Activated T-cell treated with anti-CD3 and anti-CD28 coated beads, Interleukin-2, amount 50 U/mL, for 48 hours (primary cell): ENCODE data around the gene SIX4.
"Not testable (repeated sequence)": the region's sequence is repeated elsewhere in the genome, so short reads cannot be mapped to it uniquely, and the experiment has no call there.

Experiments used
- DNase-seq, 2 experiments: peaks; one replicate each; pipeline ENCODE4 v3.0.0-alpha.2; 2020

Gene SIX4

DNA sequence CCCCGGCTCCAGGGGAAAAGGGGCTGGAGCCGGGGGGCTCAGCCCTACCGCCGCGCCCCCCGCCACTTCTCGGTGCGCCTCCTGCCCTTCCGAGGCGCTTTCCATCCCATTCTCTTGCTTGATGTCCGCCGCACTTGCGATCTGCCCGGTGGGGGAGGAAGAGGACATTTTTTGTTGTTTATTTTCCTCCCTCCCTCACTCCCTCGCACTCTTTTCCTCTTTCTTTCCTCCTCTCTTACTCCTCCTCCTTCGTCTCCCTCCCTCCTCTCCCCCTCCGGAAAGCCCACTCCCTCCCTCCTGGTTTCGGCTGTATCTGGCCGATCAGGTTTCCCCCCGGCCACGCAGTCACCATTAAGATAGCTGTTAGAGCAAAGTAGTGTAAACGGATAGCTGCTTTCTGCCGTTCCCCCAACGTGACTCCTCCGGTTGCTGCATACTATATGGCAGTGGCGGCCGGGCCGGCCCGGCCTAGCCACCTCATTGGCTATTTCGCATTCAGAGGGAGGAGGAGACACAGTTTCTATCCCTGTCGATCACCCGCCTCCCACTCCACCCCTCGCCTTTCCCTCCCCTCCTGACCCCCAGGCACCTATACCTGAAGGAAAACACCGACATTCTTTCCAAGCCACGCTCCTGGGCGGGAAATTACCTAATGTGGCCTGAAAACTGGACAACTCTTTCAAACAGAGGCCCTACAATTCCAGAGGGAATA, at the start of gene SIX4:
TSS of gene SIX4 (minus strand) at position 445 of the 712 bp plus-strand sequence. CDS start at position 168, 277 bp downstream.
- peak; percentile 35 to 43 for DNase-seq

DNA sequence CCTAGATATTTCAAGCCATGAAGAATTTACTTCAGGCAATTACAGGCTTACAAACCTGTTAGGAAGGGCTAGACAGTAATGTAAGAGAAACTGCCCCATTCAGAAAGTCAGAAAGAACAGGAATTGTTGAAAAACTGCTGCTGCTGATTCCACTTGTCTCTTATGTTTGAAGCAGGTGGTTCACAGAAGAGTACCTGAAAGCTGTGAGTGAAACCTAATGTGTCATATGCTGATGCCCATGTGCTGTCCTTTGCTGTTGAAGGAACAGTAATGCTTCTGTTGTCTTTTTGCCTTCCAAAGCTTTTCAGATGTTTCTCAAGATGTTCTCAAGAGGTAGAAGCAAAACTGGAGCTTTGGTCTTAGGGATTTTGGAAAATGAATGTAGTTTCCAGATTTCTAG, 49.4 kb upstream of the SIX4 start:
- no peak for DNase-seq

DNA sequence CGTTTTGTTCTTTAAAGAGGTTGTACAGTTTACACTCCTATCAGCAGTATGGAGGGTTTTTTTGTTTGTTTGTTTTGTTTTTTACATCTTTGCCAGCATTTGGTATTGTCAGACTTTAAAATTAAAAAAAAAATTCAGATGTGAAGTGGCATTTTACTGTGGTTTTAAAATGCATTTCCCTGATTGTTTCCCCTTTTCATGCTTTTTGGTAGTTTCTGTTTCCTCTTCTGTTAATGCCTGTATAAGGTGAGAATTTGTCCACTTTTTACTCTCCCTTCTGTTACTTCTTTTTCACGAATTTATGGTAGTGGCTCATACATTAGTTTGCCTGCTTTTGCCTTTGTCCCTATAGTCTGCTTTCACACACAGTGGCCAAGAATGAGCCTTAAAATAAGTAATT, 47.0 kb upstream of the SIX4 start:
- DNase-seq, result no peak

DNA sequence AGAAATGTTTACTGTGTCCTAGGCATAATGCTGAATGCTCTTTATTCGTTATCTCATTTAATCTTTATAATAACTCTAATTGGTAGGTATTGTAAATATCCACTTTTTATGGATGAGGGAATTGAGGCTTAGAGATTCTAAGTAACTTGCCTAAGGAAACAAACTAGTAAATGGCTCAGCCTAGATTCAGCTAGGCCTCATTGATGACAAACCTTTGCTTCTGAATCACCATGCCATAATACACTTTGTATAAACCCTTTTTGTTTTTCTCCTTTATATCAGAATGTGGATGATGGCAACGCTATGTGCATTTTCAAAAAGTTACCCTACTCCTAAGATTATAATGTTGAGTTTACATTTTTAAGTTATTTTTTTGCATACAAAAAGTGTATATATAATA, 44.5 kb upstream of the SIX4 start:
- no peak for DNase-seq

DNA sequence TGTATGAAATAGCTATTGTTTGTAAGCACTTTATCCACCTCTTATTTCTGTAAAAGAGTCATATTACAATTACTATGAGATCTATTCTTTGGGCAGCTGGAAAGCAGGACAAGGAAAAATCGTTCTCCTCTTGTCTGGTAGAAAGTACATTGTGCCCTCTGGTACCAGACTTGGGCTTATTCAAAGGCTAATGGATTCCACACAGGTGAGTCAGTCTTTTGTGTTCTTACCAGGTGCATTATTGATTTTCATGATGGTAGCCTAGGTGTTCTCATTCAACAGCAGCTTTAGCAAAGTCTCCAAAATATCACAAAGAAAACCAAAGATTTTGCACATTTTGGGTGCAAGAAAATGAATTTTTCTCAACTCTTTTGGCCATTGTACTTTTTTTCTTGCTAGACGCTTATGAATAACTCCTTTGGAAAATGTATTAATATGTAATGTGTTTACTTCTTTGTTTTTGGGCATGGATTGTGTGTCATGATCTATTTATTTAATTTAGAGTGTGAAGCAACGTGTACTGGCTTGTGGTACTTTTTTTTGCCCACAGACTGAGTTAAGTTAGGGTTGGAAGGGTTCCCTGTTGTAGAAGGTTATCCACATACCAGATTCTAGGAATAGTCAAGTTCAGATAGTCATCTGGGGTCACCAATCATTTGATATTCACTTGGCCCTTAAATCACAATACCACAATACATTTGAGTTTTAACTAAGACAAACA, 36.7 kb upstream of the SIX4 start:
- no peak for DNase-seq

DNA sequence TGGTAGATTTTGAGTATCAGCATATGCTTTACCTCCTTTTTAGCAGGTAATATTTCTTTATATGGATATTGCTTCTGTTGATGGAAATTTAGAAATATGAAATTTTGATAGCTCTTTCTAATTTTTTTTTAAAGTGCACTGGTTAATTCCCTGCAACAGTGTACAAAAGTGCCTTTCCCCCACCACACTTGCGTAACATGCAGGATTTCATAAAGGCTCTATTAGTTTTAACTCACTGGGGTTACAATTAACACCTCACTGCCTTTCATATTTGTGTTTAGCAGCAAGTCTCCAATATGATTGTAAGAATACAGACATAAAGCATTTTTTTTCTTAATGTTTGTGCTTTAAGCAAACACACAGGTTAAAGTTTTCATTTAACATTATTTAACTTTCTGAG, 36.1 kb upstream of the SIX4 start:
- DNase-seq, result no peak

DNA sequence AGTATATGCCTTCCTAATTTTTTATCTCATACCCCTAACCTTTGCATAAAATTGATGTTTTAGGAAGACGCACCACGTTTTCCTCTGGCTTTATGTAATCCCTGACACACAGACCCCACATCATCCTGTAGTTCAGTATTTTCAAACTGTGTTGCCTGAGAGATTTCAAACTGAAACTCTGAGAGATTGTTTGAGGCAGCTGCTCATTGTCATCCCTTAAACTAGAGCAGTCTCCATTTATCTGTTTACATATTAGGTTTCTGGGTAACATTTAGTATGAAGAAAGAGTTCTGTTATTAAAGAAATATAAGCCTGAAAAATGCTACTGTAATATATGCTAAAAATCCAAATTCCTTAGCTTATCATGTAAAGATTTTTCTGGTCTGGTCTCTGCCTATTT, 34.7 kb upstream of the SIX4 start:
- DNase-seq, result no peak

DNA sequence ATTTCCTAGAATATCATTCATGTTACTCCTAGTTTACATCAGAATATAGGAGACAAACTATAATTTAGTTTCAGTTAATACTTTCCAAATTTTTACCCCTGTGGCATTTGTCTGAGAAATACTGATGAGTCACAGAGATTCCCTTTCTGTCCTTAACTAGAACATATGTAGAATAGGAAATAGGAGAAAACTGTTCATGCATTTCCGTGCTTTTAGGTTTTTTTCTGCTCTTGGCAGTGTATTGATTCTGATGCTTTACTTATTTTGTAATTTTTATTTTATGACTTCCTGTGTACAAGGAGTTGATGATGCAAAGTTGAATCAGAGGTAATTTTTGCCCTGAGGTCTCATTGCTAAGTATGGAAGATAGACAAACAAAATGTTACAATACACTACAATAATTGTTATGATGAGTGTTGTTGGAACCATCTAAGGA, 33.4 kb upstream of the SIX4 start:
- DNase-seq, result no peak

DNA sequence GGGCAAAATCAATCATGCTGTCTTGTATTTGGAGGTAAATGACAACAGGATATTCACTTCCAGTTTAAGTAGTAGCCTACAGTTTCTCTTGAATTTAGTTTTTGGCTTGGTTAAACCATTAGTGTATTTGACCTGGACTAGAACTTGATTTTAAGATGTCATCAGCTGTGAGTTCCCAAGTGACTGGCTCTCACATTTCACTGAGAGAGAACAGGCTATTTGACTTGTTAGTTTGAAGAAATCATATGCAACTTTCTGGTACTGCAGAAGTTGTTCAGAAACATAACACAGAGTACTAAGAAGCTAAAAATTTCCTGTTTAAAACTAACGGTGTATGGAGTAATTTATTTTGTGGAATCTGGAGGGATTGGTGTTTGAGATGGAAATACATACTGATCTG, 32.7 kb upstream of the SIX4 start:
- DNase-seq, result no peak

DNA sequence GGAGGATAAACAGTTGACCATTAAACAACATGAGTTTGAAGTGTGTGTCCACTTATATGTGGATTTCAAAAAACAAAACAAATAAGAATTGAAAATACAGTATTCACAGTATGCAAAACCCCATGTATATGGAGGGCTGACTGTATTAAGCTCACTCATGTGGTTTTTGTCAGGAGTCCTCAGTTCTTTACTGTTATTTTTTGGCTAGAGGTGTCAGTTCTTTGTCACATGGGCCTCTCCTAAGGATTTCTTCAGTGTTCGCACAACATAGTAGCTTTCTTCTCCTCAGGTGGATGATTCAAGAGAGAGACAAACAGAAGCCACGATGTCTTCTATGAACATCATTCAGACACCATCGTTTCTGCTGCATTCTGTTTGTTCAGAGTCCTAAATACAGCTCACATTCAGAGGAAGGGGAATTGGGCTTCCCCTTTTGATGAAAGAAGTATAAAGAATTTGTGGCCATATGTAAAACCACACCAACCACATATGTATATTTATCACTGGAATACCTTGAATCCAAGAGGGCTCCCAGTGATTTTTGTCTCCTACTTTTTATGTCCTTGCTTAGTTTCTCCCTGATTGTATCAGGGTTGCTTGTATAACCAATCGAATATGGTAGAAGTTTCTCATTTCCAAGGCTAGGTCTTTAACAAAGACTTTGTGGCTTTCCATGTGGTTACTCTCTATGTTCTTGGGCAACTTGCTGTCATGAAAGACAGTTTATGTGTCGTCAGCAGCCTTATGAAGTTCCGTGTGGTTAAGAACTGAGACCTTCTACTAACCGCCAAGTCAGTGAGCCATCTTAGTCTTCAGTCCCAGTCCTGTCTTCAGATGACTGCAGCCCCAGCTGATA, 29.3 kb upstream of the SIX4 start:
- DNase-seq, result peak; percentile 27 to 46

DNA sequence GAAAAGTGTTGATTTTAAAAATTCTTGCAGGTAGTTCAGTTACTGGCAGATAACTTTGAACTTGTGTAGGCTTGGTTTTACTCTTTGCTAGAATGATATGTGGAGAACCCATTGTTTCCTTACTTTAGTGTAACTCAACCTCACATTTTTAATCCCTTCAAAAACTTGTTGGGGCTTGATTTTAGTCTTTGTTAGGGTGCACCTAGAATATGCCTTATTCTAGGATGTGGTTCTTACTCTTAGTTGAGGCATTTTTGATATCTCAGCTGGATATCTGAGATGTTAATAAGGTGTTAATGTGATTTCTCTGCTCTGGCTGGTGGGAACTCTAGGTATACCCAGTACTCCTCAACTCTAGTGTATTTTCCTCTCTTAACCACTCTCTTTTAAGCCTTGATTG, 20.4 kb upstream of the SIX4 start:
- DNase-seq, result no peak

DNA sequence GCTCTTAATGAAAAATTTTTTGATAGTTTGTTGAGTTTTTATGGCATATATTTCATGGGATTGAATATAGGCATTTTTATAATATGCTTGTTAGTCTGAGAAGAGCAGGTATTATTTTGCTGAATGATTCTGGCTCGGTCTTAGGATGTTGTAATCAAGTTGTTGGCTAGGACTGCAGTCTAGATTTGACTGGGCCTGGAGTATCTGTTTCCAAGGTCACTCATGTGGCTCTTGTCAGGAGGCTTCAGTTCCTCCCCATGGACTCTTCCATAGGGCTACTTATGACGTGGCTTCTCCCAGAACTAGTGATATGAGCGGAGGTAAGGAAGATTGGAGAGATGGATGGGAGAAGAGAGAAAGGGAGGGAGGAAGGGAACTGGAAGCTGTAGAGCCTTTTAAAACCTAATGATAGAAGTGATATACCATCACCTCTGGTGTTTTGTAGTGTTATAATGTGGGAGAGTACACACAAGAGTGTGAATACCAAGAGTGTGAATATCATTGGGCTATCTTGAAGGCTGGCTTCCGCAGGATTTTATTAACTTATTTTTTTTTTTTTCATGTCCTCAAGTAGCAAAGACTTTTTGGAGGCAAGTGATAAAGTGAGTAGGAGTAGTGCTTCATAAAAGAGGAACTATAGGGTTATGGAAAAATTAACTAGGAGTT, 14.8 kb upstream of the SIX4 start:
- DNase-seq, result no peak

DNA sequence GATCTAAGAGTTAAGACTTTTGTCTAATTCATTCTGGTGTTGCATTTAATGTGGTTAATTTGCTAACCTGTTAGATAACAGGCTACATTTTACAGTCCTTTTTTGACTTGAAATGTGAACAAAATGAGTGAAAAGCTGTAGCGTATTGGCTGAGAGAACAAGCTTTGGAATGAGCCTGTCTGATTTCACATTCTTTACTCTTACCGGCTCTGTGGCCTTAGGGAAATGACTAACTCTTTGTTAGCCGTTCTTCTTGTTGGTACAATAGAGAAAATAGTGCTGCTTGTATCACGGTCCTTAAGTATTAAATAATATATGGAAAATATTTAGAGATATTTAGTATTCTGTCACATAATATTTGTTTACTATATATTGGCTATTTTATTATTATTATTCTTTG, 12.3 kb upstream of the SIX4 start:
- no peak for DNase-seq

DNA sequence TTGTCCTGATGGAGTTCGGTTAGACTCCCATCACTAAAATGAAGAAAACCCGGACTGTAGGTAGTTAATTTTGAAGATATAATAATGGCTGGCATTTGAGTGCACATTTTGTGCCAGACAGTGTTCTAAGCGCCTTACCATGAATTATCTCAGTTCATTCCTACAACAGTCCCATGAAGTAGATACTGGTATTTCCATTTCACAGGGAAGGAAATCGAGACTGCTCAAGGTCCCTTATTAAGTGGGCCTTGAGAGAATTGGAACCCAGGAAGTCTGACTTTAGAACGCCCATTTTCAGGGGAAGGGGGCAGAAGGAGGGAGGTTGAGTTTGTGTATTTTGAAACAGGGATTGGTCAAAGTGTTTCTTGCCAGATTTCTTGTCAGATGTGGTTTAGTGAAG, 11.3 kb upstream of the SIX4 start:
- no peak for DNase-seq

DNA sequence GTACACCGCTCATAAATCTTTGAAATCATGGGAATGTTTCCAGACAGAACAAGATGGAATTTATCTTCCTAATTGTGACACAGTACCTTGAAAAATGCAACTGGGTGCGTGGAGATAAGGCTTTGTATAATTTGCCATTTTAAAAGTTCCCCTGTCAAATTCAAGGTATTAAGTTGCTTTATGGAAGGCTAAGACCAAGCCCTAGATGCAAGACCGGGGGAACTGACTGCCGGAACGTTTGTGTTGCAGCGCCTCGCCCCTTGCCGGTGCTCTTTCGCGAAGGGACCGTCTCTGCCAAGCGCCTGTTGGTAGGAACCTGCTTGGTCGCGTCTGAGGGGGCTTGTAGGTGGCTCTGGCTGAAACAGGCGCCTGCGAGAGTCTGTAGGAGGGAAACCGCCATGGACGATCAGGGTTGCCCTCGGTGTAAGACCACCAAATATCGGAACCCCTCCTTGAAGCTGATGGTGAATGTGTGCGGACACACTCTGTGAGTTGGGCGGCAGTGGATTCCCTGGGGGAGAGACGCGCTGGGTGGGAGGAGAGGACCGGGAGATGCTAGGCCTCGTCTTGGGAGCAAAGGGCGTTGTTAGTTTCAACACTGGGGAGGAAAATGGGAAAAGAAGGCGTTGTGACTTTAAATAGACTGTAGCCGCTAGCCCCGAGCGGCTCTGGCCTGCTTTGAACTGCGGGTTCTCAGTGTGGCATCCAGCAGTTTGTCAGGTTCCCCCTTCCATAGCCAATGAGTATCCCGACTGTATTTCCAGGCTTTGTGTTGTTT, 10.5 kb upstream of the SIX4 start, which contains the start of gene MNAT1:
TSS of gene MNAT1 (plus strand) at position 297 of the 778 bp plus-strand sequence. CDS start at position 399, 102 bp downstream.
- DNase-seq, result peak; percentile 85 to 89

DNA sequence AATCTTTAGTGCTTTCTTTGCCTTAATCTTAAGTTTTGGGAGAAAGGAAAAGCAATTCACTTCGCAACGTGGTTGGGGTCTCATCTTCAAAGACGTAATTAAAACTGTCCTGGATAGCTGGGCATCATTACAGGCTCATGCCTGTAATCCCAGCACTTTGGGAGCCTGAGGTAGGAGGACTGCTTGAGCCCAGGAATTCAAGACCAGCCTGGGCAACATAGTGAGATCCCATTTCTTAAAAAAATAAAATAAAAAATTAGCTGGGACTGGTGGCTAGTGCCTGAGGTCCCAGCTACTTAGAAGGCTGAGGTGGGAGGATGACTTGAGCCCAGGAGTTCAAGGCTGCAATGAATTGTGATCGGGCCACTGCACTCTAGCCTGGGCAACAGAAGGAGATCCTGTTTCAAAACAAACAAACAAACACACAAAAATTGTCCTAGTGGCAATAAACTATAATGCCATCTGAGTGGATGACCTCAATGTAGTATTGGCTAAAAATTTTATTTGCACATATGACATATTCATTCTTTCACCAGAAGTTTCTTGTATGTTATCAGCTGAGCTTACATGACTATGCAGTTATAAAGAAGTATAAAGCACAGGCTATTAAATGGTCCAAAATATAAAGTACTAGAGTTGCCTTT, 8.8 kb upstream of the SIX4 start:
- no peak for DNase-seq

DNA sequence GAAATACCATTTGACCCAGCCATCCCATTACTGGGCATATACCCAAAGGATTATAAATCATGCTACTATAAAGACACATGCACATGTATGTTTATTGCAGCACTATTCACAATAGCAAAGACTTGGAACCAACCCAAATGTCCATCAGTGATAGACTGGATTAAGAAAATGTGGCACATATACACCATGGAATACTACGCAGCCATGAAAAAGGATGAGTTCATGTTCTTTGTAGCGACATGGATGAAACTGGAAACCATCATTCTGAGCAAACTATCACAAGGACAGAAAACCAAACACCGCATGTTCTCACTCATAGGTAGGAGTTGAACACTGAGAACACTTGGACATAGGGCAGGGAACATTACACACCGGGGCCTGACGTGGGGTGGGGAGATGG, 7.1 kb upstream of the SIX4 start:
- not testable (repeated sequence) for DNase-seq

DNA sequence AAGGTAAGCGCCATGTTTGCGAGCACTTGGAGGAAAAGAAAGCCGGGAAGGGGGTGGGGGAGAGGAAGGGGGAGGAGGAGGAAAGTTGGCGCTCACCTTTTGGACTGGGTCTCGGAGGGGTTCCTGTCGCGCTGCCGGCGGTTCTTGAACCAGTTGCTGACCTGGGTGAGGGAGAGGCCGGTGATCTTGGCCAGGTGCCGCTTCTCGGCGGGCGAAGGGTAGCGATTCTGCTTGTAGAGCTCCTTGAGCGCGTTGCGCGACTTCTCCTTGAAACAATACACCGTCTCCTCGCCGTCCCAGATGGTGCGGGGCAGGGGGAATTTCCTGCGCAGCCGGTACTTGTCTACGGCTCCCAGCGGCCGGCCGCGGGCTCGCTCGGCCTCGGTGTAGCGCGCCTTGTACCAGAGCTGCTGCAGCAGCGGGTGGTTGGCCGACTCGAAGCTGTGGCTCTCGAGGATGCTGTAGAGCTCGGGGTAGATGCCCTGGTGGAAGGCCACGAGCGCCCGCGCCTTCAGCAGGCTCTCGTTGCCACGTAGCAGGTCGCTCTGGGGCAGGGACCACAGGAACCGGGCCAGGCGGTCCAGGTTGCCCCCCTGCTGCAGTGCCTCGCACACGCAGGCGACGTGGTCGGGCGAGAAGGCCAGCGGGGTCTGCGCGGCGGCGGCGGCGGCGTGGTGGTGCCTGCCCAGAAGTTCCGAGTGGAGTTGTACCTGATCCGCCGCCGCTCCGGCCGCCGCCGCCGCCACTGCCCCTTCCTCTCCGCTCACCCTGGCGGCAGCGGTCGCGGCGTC, 840 bp downstream of the SIX4 start:
- DNase-seq, result peak; percentile 51 to 62

DNA sequence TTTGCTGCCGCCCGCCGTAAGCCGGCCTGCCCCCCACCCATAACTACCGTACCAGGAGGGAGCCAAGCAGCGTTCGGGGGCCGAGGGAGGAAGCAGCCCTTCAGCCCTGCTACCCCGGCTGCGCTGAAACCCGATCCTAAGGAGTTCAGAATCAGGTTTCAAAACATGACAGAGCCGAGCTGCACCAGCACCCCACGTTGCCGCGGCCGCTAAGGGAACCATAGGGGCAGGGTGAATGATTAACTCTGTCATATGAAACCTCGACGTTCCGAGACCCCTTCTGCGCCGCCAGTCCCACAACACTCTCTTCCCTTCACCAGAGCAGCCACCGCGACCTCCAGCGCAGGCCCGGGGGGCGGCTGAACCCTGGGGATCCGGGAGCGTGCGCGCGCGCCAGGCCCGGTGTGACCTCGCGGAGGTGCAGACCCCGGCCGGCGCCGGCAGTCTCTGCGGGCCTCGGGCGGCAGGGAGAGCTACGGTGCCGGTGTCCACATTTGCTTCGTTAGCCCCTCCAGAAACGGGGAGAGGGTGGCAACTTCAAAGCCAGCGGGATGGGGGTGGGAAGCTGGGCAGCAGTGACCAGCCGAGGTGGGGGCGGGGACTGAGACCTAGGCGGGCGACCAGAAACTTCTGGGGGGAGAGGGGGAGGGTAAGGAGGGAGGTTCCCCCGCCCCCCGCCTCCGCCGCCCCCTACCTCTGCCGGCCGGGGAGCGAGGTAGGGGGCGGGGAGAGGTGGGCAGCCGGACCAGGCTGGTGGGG, 1.6 kb downstream of the SIX4 start:
- peak; percentile 39 to 43 for DNase-seq

DNA sequence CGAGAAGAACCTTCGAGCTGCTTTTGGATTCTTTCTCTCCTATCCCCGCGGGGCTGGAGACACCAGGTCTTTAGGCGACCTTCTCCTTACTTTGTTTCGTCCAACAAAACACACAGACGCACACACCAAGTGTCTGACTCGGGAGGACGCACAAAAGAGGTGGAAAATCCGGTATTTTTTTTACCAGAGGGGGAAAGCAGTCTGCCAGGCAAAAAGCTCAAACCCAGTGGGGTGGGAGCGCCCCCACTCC, 2.1 kb downstream of the SIX4 start:
- DNase-seq, result no peak
